HEK293 (cell line): ENCODE data around the gene IGFALS.
A peak's percentile ranks its signal among the peaks of the same experiment; 100 is the strongest.

Source experiments
- CTCF ChIA-PET: fragments of 350-600 bp; formaldehyde crosslinking; extraction: SDS; loops from one replicate; lab custom pipeline; 2021; ENCODE audit warnings: antibody characterized with exemption; lab: Yijun Ruan, JAX
- POLR2A ChIA-PET: fragments of 300-600 bp; formaldehyde crosslinking; extraction: SDS; loops from one replicate; lab custom pipeline; 2020; ENCODE audit warnings: antibody characterized with exemption, inconsistent platforms; lab: Yijun Ruan, JAX
- H3K27ac ChIP-seq: fragments of 200-500 bp; sonication (Bioruptor generic); 2 replicates; pipeline ENCODE4 v1.5.1; 2014; ENCODE audit warnings: low read depth, low read length, control low read depth, inconsistent platforms; ENCODE audit errors: extremely low read depth
- H3K36me3 ChIP-seq, 2 experiments: fragments of 200-500 bp in 1 of 2; sonication (Bioruptor generic) in 1 of 2; 1 replicate in 1 of 2; 2 replicates in 1 of 2; pipeline ENCODE4 v1.5.1; 2014 to 2017; ENCODE audit warnings: inconsistent platforms in 2 of 2, low read length in 2 of 2; ENCODE audit not compliant: control insufficient read depth in 2 of 2, insufficient read depth in 1 of 2
- H3K4me1 ChIP-seq: fragments of 200-500 bp; sonication (Bioruptor generic); 2 replicates; pipeline ENCODE4 v1.5.1; 2014; ENCODE audit warnings: mild to moderate bottlenecking, low read length, inconsistent platforms; ENCODE audit not compliant: control insufficient read depth, insufficient read depth
- H3K4me3 ChIP-seq: 2 replicates; pipeline ENCODE4 v1.5.1; 2011; ENCODE audit warnings: low read depth, mild to moderate bottlenecking, control low read depth, low read length, moderate library complexity
- H3K9me3 ChIP-seq: fragments of 200-500 bp; sonication (Bioruptor generic); 2 replicates; pipeline ENCODE4 v1.5.1; 2014; ENCODE audit warnings: low read depth, low read length, inconsistent platforms; ENCODE audit not compliant: control insufficient read depth, insufficient read depth
- AEBP2 ChIP-seq: fragments of 450-650 bp; formaldehyde crosslinking; IDR thresholded peaks from 2 replicates; pipeline ENCODE4 v1.5.1; 2016; ENCODE audit warnings: missing biosample characterization, missing genetic modification characterization, borderline replicate concordance
- ELK4 ChIP-seq: IDR thresholded peaks from 2 replicates; pipeline ENCODE4 v1.6.1; 2011; ENCODE audit warnings: mild to moderate bottlenecking, low read depth, low read length, borderline replicate concordance
- FEZF1 ChIP-seq: fragments of 450-650 bp; formaldehyde crosslinking; IDR thresholded peaks from 2 replicates; pipeline ENCODE4 v1.5.1; 2016; ENCODE audit warnings: missing biosample characterization, missing genetic modification characterization
- GLI2 ChIP-seq: fragments of 450-650 bp; formaldehyde crosslinking; IDR thresholded peaks from 2 replicates; pipeline ENCODE4; 2017; ENCODE audit warnings: missing biosample characterization, missing genetic modification characterization, low read depth, borderline replicate concordance
- GLI4 ChIP-seq: fragments of 450-650 bp; formaldehyde crosslinking; IDR thresholded peaks from 2 replicates; pipeline ENCODE4 v1.5.1; 2016; ENCODE audit warnings: missing biosample characterization, missing genetic modification characterization
- HOXA7 ChIP-seq: sonication (generic); formaldehyde crosslinking; IDR thresholded peaks from 2 replicates; pipeline ENCODE4 v1.8.1; 2022; ENCODE audit warnings: missing genetic modification reagents, borderline replicate concordance
- HOXC10 ChIP-seq: sonication (generic); formaldehyde crosslinking; IDR thresholded peaks from 2 replicates; pipeline ENCODE4 v1.8.1; 2023; ENCODE audit warnings: mild to moderate bottlenecking, missing genetic modification reagents
- HOXD13 ChIP-seq: sonication (generic); formaldehyde crosslinking; IDR thresholded peaks from 2 replicates; pipeline ENCODE4 v1.8.0; 2022; ENCODE audit warnings: missing genetic modification reagents, borderline replicate concordance
- MEIS1 ChIP-seq: sonication (generic); formaldehyde crosslinking; IDR thresholded peaks from 2 replicates; pipeline ENCODE4 v1.8.1; 2022; ENCODE audit warnings: missing genetic modification reagents, mild to moderate bottlenecking, borderline replicate concordance
- TRIM28 ChIP-seq: IDR thresholded peaks from 2 replicates; pipeline ENCODE4 v1.6.1; 2011; ENCODE audit warnings: low read length, control low read depth, borderline replicate concordance
- YY2 ChIP-seq: fragments of 450-650 bp; formaldehyde crosslinking; IDR thresholded peaks from 2 replicates; pipeline ENCODE4 v1.5.1; 2016; ENCODE audit warnings: missing biosample characterization, missing genetic modification characterization
- ZNF148 ChIP-seq: fragments of 450-650 bp; formaldehyde crosslinking; IDR thresholded peaks from 2 replicates; pipeline ENCODE4 v1.5.0; 2017; ENCODE audit warnings: missing biosample characterization, missing genetic modification characterization, borderline replicate concordance
- ZNF155 ChIP-seq: fragments of 450-650 bp; formaldehyde crosslinking; IDR thresholded peaks from 2 replicates; pipeline ENCODE4 v1.5.1; 2016; ENCODE audit warnings: missing biosample characterization, missing genetic modification characterization
- ZNF2 ChIP-seq: fragments of 450-650 bp; formaldehyde crosslinking; IDR thresholded peaks from 2 replicates; pipeline ENCODE4 v1.5.1; 2016; ENCODE audit warnings: missing biosample characterization, missing genetic modification characterization
- ZNF324 ChIP-seq: fragments of 450-650 bp; formaldehyde crosslinking; IDR thresholded peaks from 2 replicates; pipeline ENCODE4 v1.5.1; 2016; ENCODE audit warnings: missing biosample characterization, missing genetic modification characterization
- ZNF433 ChIP-seq: fragments of 450-650 bp; formaldehyde crosslinking; IDR thresholded peaks from 2 replicates; pipeline ENCODE4 v1.5.1; 2016; ENCODE audit warnings: missing biosample characterization, missing genetic modification characterization, low read depth
- ZNF521 ChIP-seq: fragments of 450-650 bp; formaldehyde crosslinking; IDR thresholded peaks from 2 replicates; pipeline ENCODE4 v1.5.1; 2017; ENCODE audit warnings: missing biosample characterization, mild to moderate bottlenecking, missing genetic modification characterization
- ZNF530 ChIP-seq: fragments of 450-650 bp; formaldehyde crosslinking; IDR thresholded peaks from 2 replicates; pipeline ENCODE4 v1.5.1; 2016; ENCODE audit warnings: low read depth, missing biosample characterization, missing genetic modification characterization
- ZNF561 ChIP-seq: fragments of 450-650 bp; IDR thresholded peaks from 2 replicates; pipeline ENCODE4 v1.5.1; 2018; ENCODE audit warnings: missing biosample characterization, missing genetic modification characterization, borderline replicate concordance
- ZNF580 ChIP-seq: fragments of 450-650 bp; formaldehyde crosslinking; IDR thresholded peaks from 2 replicates; pipeline ENCODE4 v1.5.1; 2016; ENCODE audit warnings: missing biosample characterization, missing genetic modification characterization
- ZNF610 ChIP-seq: fragments of 450-650 bp; formaldehyde crosslinking; IDR thresholded peaks from 2 replicates; pipeline ENCODE4 v1.5.1; 2016; ENCODE audit warnings: missing biosample characterization, missing genetic modification characterization, borderline replicate concordance
- ZNF621 ChIP-seq: fragments of 450-650 bp; formaldehyde crosslinking; IDR thresholded peaks from 2 replicates; pipeline ENCODE4 v1.5.1; 2017; ENCODE audit warnings: missing biosample characterization, missing genetic modification characterization
- ZNF701 ChIP-seq: fragments of 450-650 bp; formaldehyde crosslinking; IDR thresholded peaks from 2 replicates; pipeline ENCODE4 v1.5.1; 2016; ENCODE audit warnings: missing biosample characterization, missing genetic modification characterization
- ZNF747 ChIP-seq: fragments of 450-650 bp; formaldehyde crosslinking; IDR thresholded peaks from 2 replicates; pipeline ENCODE4 v1.5.1; 2016; ENCODE audit warnings: missing biosample characterization, missing genetic modification characterization
- ZNF776 ChIP-seq: fragments of 450-650 bp; formaldehyde crosslinking; IDR thresholded peaks from 2 replicates; pipeline ENCODE4 v1.5.0; 2017; ENCODE audit warnings: missing biosample characterization, missing genetic modification characterization, borderline replicate concordance
- ZNF777 ChIP-seq: fragments of 450-650 bp; formaldehyde crosslinking; IDR thresholded peaks from 2 replicates; pipeline ENCODE4 v1.5.1; 2017; ENCODE audit warnings: missing biosample characterization, missing genetic modification characterization, borderline replicate concordance
- ZSCAN4 ChIP-seq: fragments of 450-650 bp; formaldehyde crosslinking; IDR thresholded peaks from 2 replicates; pipeline ENCODE4 v1.5.1; 2017; ENCODE audit warnings: missing biosample characterization, missing genetic modification characterization
- ZSCAN5A ChIP-seq: fragments of 450-650 bp; formaldehyde crosslinking; IDR thresholded peaks from 2 replicates; pipeline ENCODE4 v1.5.1; 2016; ENCODE audit warnings: missing biosample characterization, missing genetic modification characterization

IGFALS gene

GRCh38 chr16:1826691-1827573 is 33.4 kb upstream of the IGFALS start, which contains the start of the genes FAHD1 and HAGH:
Gene FAHD1, plus strand, starts transcription at chr16:1827206. Its CDS starts 33 bp downstream, at chr16:1827239.
Gene HAGH, minus strand, starts transcription at chr16:1826825. Its CDS starts 38 bp downstream, at chr16:1826787.
- Histone ChIP-seq H3K9me3 (no peaks in the 10 kb centered on the region), H3K27ac (peak within 1 kb of the TSS; percentile 78; the same call in 1 of the 2 replicates), H3K36me3 (peaks cover 0 to 26% of the 10 kb centered on the region in 2 experiments; a peak in 2 of 3 replicates), H3K4me3 (peak within 1 kb of the TSS; percentile 97), H3K4me1 (no peaks in the 10 kb centered on the region)
- POLR2A ChIA-PET = interaction anchor here (0.8 to 1.9 kb wide), 8 partner anchors 13 to 328 kb away, joined by 3 to 12 read pairs (median 4); partner anchors contain the start of genes NUBP2, RPS2, SPSB3 and TBL3
- CTCF ChIA-PET = interaction anchor here (0.5 to 1.0 kb wide), 4 partner anchors 12 to 1618 kb away, joined by 3 to 7 read pairs (median 3); no protein-coding TSS in a partner anchor
- no peak for TF ChIP-seq ZNF776 (tag by site-specific recombination)
- no peak for TF ChIP-seq HOXA7 (CRISPR knock-in tag)
- no peak for TF ChIP-seq ZNF521 (tag by site-specific recombination)
- peak; percentile 98 for TF ChIP-seq ZNF561 (tag by site-specific recombination)
- no peak for TF ChIP-seq ZNF701 (tag by site-specific recombination)
- peak; percentile 37; the same call in 1 of the 2 replicates for TF ChIP-seq MEIS1 (CRISPR knock-in tag)
- TF ChIP-seq FEZF1 (tag by site-specific recombination) = peak; percentile 75
- TF ChIP-seq ZNF324 = peak; percentile 97
- TF ChIP-seq GLI4 (tag by site-specific recombination) = peak; percentile 89
- peak; percentile 95 for TF ChIP-seq ZNF580 (tag by site-specific recombination)
- no peak for TF ChIP-seq ZNF433 (tag by site-specific recombination)
- TF ChIP-seq ZNF530 (tag by site-specific recombination) = no peak
- peak; percentile 71; the same call in 1 of the 2 replicates for TF ChIP-seq HOXD13
- TF ChIP-seq ZSCAN4 (tag by site-specific recombination) = peak; percentile 83
- no peak for TF ChIP-seq ZNF155 (tag by site-specific recombination)
- TF ChIP-seq YY2 (tag by site-specific recombination) = peak; percentile 100
- TF ChIP-seq ZNF148 (tag by site-specific recombination) = no peak
- peak; percentile 50; the same call in 1 of the 2 replicates for TF ChIP-seq HOXC10 (CRISPR knock-in tag)
- no peak for TF ChIP-seq TRIM28
- peak; percentile 97 for TF ChIP-seq ZNF2 (tag by site-specific recombination)
- TF ChIP-seq ZNF777 = peak; percentile 98
- no peak for TF ChIP-seq ZNF621 (tag by site-specific recombination)
- no peak for TF ChIP-seq GLI2 (tag by site-specific recombination)
- no peak; the same call in 1 of the 2 replicates for TF ChIP-seq AEBP2 (tag by site-specific recombination)
- peak; percentile 94 for TF ChIP-seq ZSCAN5A (tag by site-specific recombination)
- peak; percentile 92 for TF ChIP-seq ZNF610 (tag by site-specific recombination)
- no peak for TF ChIP-seq ZNF747 (tag by site-specific recombination)
- TF ChIP-seq ELK4 = no peak
